ENCODE measurements around the gene NHP2.
A peak's percentile ranks its signal among the peaks of the same experiment; 100 is the strongest.

The NHP2 gene

GRCh38 chr5:178113141-178113787, 40.4 kb downstream of the NHP2 start, which contains the start of gene N4BP3:
N4BP3 (plus strand) TSS chr5:178113532; CDS start chr5:178119584, 6,052 bp downstream.
- DNase-seq: peak; percentile 89

- DNase-seq: no peak
Observed at GRCh38 chr5:178112545-178112944, 41.1 kb downstream of the NHP2 start.

GRCh38 chr5:178111925-178112324, 41.8 kb downstream of the NHP2 start:
- no peak for DNase-seq

GRCh38 chr5:178110511-178110910, 43.2 kb downstream of the NHP2 start:
- no peak for DNase-seq

- DNase-seq: no peak
Observed at GRCh38 chr5:178108966-178109365, 44.7 kb downstream of the NHP2 start.

GRCh38 chr5:178108446-178108845, 45.2 kb downstream of the NHP2 start:
- DNase-seq: no peak

- no peak for DNase-seq
Observed at GRCh38 chr5:178107756-178108310, 45.9 kb downstream of the NHP2 start.

- DNase-seq: no peak
Observed at GRCh38 chr5:178106556-178107239, 47.0 kb downstream of the NHP2 start.

GRCh38 chr5:178106086-178106485, 47.6 kb downstream of the NHP2 start:
- DNase-seq: no peak

- DNase-seq: no peak
Observed at GRCh38 chr5:178104492-178104891, 49.2 kb downstream of the NHP2 start.

GRCh38 chr5:178103612-178104011, 50.1 kb downstream of the NHP2 start:
- no peak for DNase-seq
